T-helper 2 cell (primary cell): ENCODE results near the gene AP5M1.
"Not testable (repeated sequence)": the region's sequence is repeated elsewhere in the genome, so short reads cannot be mapped to it uniquely, and the experiment has no call there.

Source experiments
- DNase-seq, 5 experiments: peaks; one replicate each; pipeline versions ENCODE4 v3.0.0 to v3.0.0-alpha.2; 2012 to 2022
- total RNA-seq, 2 donors: gene quantifications; one replicate each; lab custom pipeline; 2026; lab: John Stamatoyannopoulos, UW

AP5M1 gene
- total RNA-seq: 39.0 to 69.9 reads per million in 2 donors

GRCh38 chr14:57268161-57269069, at the start of gene AP5M1, which contains the start of gene EXOC5:
Gene AP5M1 (plus strand): TSS chr14:57268971. CDS start chr14:57269315, 344 bp downstream.
Gene EXOC5 (minus strand): TSS chr14:57268905. CDS start chr14:57268648, 257 bp downstream.
- peak; percentile 78 to 97 (median 90) for DNase-seq

GRCh38 chr14:57221931-57222330, 46.8 kb upstream of the AP5M1 start:
- DNase-seq: no peak

GRCh38 chr14:57227083-57227482, 41.7 kb upstream of the AP5M1 start:
- no peak for DNase-seq

GRCh38 chr14:57228320-57228719, 40.5 kb upstream of the AP5M1 start:
- DNase-seq: not testable (repeated sequence)

GRCh38 chr14:57232006-57232405, 36.8 kb upstream of the AP5M1 start:
- no peak for DNase-seq

- DNase-seq: not testable (repeated sequence)
These were observed 28.7 kb upstream of the AP5M1 start for GRCh38 chr14:57240115-57240514.

GRCh38 chr14:57243320-57243719, 25.5 kb upstream of the AP5M1 start:
- DNase-seq: no peak

- no peak for DNase-seq
These were observed 24.7 kb upstream of the AP5M1 start for GRCh38 chr14:57244106-57244505.

GRCh38 chr14:57245941-57246340, 22.8 kb upstream of the AP5M1 start:
- no peak for DNase-seq

- DNase-seq: no peak
These were observed 21.7 kb upstream of the AP5M1 start for GRCh38 chr14:57246933-57247657.

- no peak for DNase-seq
These were observed 13.9 kb upstream of the AP5M1 start for GRCh38 chr14:57254884-57255283.

- DNase-seq: not testable (repeated sequence)
These were observed 10.6 kb upstream of the AP5M1 start for GRCh38 chr14:57258221-57258620.

GRCh38 chr14:57259672-57260071, 9.1 kb upstream of the AP5M1 start:
- no peak for DNase-seq

- DNase-seq: no peak
These were observed 7.2 kb upstream of the AP5M1 start for GRCh38 chr14:57261604-57262003.

- DNase-seq: no peak
These were observed 6.7 kb upstream of the AP5M1 start for GRCh38 chr14:57262117-57262516.

GRCh38 chr14:57266065-57266464, 2.7 kb upstream of the AP5M1 start:
- no peak for DNase-seq

- DNase-seq: no peak
These were observed 4.5 kb downstream of the AP5M1 start for GRCh38 chr14:57273236-57273635.

GRCh38 chr14:57274551-57274950, 5.8 kb downstream of the AP5M1 start:
- DNase-seq: no peak

- no peak for DNase-seq
These were observed 6.4 kb downstream of the AP5M1 start for GRCh38 chr14:57275023-57275664.

- no peak for DNase-seq
These were observed 8.3 kb downstream of the AP5M1 start for GRCh38 chr14:57277062-57277461.

GRCh38 chr14:57287745-57288144, 19.0 kb downstream of the AP5M1 start:
- DNase-seq: no peak

- DNase-seq: no peak
These were observed 22.0 kb downstream of the AP5M1 start for GRCh38 chr14:57290751-57291150.
